ENCODE results near the gene RAD52.

- TF ChIP-seq CTCF (IDR thresholded peaks at IDR 0.05; ENCODE audit: insufficient read depth, low read length, poor library complexity, severe bottlenecking) (no peak), EZH2phosphoT487 (conservative IDR thresholded peaks at IDR 0.05; ENCODE audit: low read length) (no peak)
Measured at GRCh38 chr12:865614-866013, 83.9 kb downstream of the RAD52 start.

Measured in SU-DHL-6 (cell line).